Astrocyte (in vitro differentiated cells and primary cell): ENCODE data around the gene PSMA2. TPM values are rescaled to one million over a fixed set of nuclear protein-coding genes. Genes with fewer than 3 reads are reported as not detected.

Experiments used
- DNase-seq: peaks from one replicate; pipeline ENCODE4 v3.0.0-alpha.2; 2010; ENCODE audit warnings: low read depth
- FAIRE-seq: peaks from 2 replicates; lab custom pipeline; 2011; peaks lifted over from hg19 to GRCh38; lab: Jason Lieb, UNC
- H2AFZ ChIP-seq: 2 replicates; pipeline ENCODE4 v1.6.0; 2012; ENCODE audit warnings: low read depth, low read length, inconsistent platforms
- H3K27ac ChIP-seq: 2 replicates; pipeline ENCODE4 v1.5.1; 2011; ENCODE audit warnings: low read depth, low read length, inconsistent platforms
- H3K27me3 ChIP-seq: 2 replicates; pipeline ENCODE4 v1.6.0; 2011; ENCODE audit warnings: low read length, inconsistent platforms; ENCODE audit not compliant: insufficient read depth
- H3K36me3 ChIP-seq: 2 replicates; pipeline ENCODE4 v1.5.1; 2011; ENCODE audit warnings: low read length, inconsistent platforms; ENCODE audit not compliant: insufficient read depth
- H3K4me1 ChIP-seq: 2 replicates; pipeline ENCODE4 v1.5.1; 2011; ENCODE audit warnings: low read length, inconsistent platforms; ENCODE audit not compliant: insufficient read depth
- H3K4me2 ChIP-seq: 2 replicates; pipeline ENCODE4 v1.6.0; 2012; ENCODE audit warnings: low read length, inconsistent platforms
- H3K4me3 ChIP-seq: 2 replicates; pipeline ENCODE4 v1.5.1; 2011; ENCODE audit warnings: low read depth, mild to moderate bottlenecking, low read length, inconsistent platforms; ENCODE audit not compliant: insufficient read depth
- H3K79me2 ChIP-seq: 2 replicates; pipeline ENCODE4 v1.6.0; 2012; ENCODE audit warnings: mild to moderate bottlenecking, low read length, inconsistent platforms; ENCODE audit not compliant: insufficient read depth
- H3K9ac ChIP-seq: 2 replicates; pipeline ENCODE4 v1.6.0; 2012; ENCODE audit warnings: mild to moderate bottlenecking, low read length, inconsistent platforms
- H3K9me3 ChIP-seq: 2 replicates; pipeline ENCODE4 v1.5.1; 2012; ENCODE audit warnings: low read depth, mild to moderate bottlenecking, low read length, inconsistent platforms; ENCODE audit not compliant: insufficient read depth
- H4K20me1 ChIP-seq: 2 replicates; pipeline ENCODE4 v1.6.0; 2012; ENCODE audit warnings: low read length, inconsistent platforms; ENCODE audit not compliant: insufficient read depth
- H3K27ac Mint-ChIP-seq: one replicate; pipeline ENCODE4 v1.8.0; 2021; ENCODE audit warnings: mild to moderate bottlenecking, mixed read lengths; ENCODE audit not compliant: unreplicated experiment
- H3K27me3 Mint-ChIP-seq: one replicate; pipeline ENCODE4 v1.8.0; 2021; ENCODE audit warnings: low read depth, mixed read lengths; ENCODE audit not compliant: unreplicated experiment
- H3K36me3 Mint-ChIP-seq: one replicate; pipeline ENCODE4 v1.8.0; 2021; ENCODE audit warnings: low read depth, mixed read lengths; ENCODE audit not compliant: unreplicated experiment
- H3K4me1 Mint-ChIP-seq: one replicate; pipeline ENCODE4 v1.8.0; 2021; ENCODE audit warnings: low read depth, mixed read lengths; ENCODE audit not compliant: unreplicated experiment
- H3K4me3 Mint-ChIP-seq: one replicate; pipeline ENCODE4 v1.8.0; 2021; ENCODE audit warnings: mild to moderate bottlenecking, moderate library complexity, mixed read lengths; ENCODE audit not compliant: unreplicated experiment
- H3K9me3 Mint-ChIP-seq: one replicate; pipeline ENCODE4 v1.8.0; 2021; ENCODE audit warnings: mild to moderate bottlenecking, mixed read lengths; ENCODE audit not compliant: unreplicated experiment
- EZH2 ChIP-seq: IDR thresholded peaks from 2 replicates; pipeline ENCODE4 v1.6.1; 2012; ENCODE audit warnings: mild to moderate bottlenecking, low read length, inconsistent platforms; ENCODE audit not compliant: insufficient read depth
- total RNA-seq: library from RNA; stranded (reverse); gene quantifications from 2 replicates; pipeline ENCODE4 v1.2.1, GENCODE V29; 2021
- TF ChIP-seq, protein P1 (sequence below): IDR thresholded peaks from 2 replicates; pipeline ENCODE4 v1.5.1; 2011; ENCODE audit warnings: low read depth, mild to moderate bottlenecking, inconsistent platforms, low read length, moderate library complexity; ENCODE audit not compliant: insufficient read depth

The PSMA2 gene
- total RNA-seq, 1 donor from 2014 or later: 119 TPM

- Histone ChIP-seq H3K4me2 (peak overlapping the region; percentile 90), H2AFZ (no peak overlapping the region), H3K27ac (peak overlapping the region; percentile 84), H3K9me3 (no peaks in the 10 kb centered on the region), H3K79me2 (peaks cover 91% of the 10 kb centered on the region), H3K4me3 (peak overlapping the region; percentile 86), H3K9ac (peak overlapping the region; percentile 95), H3K27me3 (no peaks in the 10 kb centered on the region), H3K4me1 (peaks cover 8% of the 10 kb centered on the region), H4K20me1 (peaks cover 68% of the 10 kb centered on the region), H3K36me3 (peaks cover 17% of the 10 kb centered on the region)
- H3K4me1 Mint-ChIP-seq: peaks cover 22% of the 10 kb centered on the region
- no peaks in the 10 kb centered on the region for H3K27me3 Mint-ChIP-seq
- DNase-seq (peak; percentile 86), FAIRE-seq (peak; percentile 50)
- TF ChIP-seq EZH2: no peak
- TF ChIP-seq, protein P1, sequence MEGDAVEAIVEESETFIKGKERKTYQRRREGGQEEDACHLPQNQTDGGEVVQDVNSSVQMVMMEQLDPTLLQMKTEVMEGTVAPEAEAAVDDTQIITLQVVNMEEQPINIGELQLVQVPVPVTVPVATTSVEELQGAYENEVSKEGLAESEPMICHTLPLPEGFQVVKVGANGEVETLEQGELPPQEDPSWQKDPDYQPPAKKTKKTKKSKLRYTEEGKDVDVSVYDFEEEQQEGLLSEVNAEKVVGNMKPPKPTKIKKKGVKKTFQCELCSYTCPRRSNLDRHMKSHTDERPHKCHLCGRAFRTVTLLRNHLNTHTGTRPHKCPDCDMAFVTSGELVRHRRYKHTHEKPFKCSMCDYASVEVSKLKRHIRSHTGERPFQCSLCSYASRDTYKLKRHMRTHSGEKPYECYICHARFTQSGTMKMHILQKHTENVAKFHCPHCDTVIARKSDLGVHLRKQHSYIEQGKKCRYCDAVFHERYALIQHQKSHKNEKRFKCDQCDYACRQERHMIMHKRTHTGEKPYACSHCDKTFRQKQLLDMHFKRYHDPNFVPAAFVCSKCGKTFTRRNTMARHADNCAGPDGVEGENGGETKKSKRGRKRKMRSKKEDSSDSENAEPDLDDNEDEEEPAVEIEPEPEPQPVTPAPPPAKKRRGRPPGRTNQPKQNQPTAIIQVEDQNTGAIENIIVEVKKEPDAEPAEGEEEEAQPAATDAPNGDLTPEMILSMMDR: no peak
- no peaks in the 10 kb centered on the region for H3K9me3 Mint-ChIP-seq
- H3K27ac Mint-ChIP-seq: no peak overlapping the region
- peaks cover 2% of the 10 kb centered on the region for H3K36me3 Mint-ChIP-seq
- peak overlapping the region; percentile 100 for H3K4me3 Mint-ChIP-seq
Measured at GRCh38 chr7:42930889-42931288, 1.1 kb downstream of the PSMA2 start.

DNA sequence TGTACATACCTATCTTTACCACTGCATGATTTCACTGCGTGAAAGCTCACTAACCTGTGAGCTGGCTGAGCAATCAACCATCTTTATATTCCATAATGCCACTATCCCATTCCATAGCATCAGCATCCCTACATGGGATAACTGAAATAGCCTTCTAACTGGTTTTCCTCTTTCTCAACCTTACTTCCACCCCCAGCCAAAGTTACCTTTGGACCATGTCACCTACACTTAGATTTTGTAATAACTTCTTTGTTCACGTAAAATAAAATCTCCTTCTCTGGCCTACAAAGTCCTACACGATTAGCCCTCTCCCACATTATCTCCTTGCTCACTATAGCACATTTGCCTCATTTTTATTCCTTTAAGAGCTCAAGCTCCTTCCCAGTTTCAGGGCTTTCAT lies 2.5 kb downstream of the PSMA2 start:
- H3K4me1 Mint-ChIP-seq: peaks cover 30% of the 10 kb centered on the region
- no peak overlapping the region for H3K27ac Mint-ChIP-seq
- Histone ChIP-seq H2AFZ (no peak overlapping the region), H3K27ac (no peak overlapping the region), H3K4me2 (peak overlapping the region; percentile 90), H3K79me2 (peaks cover 84% of the 10 kb centered on the region), H3K27me3 (no peaks in the 10 kb centered on the region), H4K20me1 (peaks cover 65% of the 10 kb centered on the region), H3K4me1 (peaks cover 8% of the 10 kb centered on the region), H3K9ac (no peak overlapping the region), H3K9me3 (no peaks in the 10 kb centered on the region), H3K4me3 (no peak overlapping the region), H3K36me3 (peaks cover 19% of the 10 kb centered on the region)
- DNase-seq (no peak), FAIRE-seq (no peak)
- TF ChIP-seq, protein P1: no peak
- TF ChIP-seq EZH2: no peak
- H3K4me3 Mint-ChIP-seq: peak overlapping the region; percentile 66
- H3K27me3 Mint-ChIP-seq: no peaks in the 10 kb centered on the region
- H3K36me3 Mint-ChIP-seq: peaks cover 2% of the 10 kb centered on the region
- H3K9me3 Mint-ChIP-seq: no peaks in the 10 kb centered on the region

DNA sequence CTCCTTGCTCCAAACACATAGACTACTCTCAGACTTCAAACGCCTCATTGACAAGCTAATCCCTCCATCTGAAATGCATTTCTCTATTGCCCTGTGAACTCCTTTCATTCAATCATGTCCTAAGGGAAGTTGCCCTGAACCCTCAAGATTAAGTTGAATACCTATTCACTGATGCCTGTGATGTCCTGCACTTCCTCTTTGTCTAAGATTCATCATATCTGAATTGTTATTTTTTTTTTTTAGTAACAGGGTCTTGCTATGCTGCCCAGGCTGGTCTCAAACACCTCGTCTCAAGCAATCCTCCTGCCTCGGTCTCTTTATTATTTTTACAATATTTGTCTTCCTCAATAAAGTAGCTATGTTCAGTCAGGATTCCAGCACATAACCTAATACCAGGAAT lies 3.2 kb downstream of the PSMA2 start:
- Histone ChIP-seq H2AFZ (no peak overlapping the region), H3K4me3 (no peak overlapping the region), H3K9me3 (no peaks in the 10 kb centered on the region), H3K9ac (no peak overlapping the region), H3K4me1 (peaks cover 6% of the 10 kb centered on the region), H3K27ac (no peak overlapping the region), H4K20me1 (peaks cover 59% of the 10 kb centered on the region), H3K79me2 (peaks cover 78% of the 10 kb centered on the region), H3K27me3 (no peaks in the 10 kb centered on the region), H3K4me2 (no peak overlapping the region), H3K36me3 (peaks cover 24% of the 10 kb centered on the region)
- peaks cover 2% of the 10 kb centered on the region for H3K36me3 Mint-ChIP-seq
- TF ChIP-seq, protein P1: no peak
- TF ChIP-seq EZH2: no peak
- no peaks in the 10 kb centered on the region for H3K9me3 Mint-ChIP-seq
- H3K27me3 Mint-ChIP-seq: no peaks in the 10 kb centered on the region
- no peak for DNase-seq
- no peak overlapping the region for H3K4me3 Mint-ChIP-seq
- peaks cover 28% of the 10 kb centered on the region for H3K4me1 Mint-ChIP-seq
- no peak overlapping the region for H3K27ac Mint-ChIP-seq
- FAIRE-seq: no peak
